GM18868 (cell line): ENCODE results near the gene FGFR2.

Source experiments
- ATAC-seq: cut with Tn5 transposase; IDR thresholded peaks from one replicate; pipeline ENCODE4 v1.9.1; 2021; ENCODE audit warnings: mild to moderate bottlenecking, moderate library complexity; ENCODE audit not compliant: unreplicated experiment

FGFR2 gene

DNA sequence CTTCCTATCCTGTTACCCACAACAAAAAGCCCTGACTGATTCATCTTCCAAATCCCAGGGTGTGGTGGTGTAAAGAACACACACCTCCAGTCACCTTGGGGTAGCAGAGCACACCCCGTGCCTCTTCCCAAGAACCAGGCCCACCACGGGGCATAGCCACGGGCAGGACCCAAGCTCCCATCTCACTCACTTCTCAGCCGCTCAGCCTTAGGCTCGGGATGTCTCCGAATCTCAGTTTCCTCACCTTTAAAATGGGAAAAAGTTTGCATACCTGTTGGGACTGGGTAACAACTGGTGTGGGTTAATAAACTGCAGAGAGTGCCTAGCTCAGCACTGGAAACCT, 139.0 kb downstream of the FGFR2 start:
- ATAC-seq: no peak

GRCh38 chr10:121457729-121458128, 140.5 kb downstream of the FGFR2 start:
- no peak for ATAC-seq

GRCh38 chr10:121455377-121455776, 142.9 kb downstream of the FGFR2 start:
- no peak for ATAC-seq

GRCh38 chr10:121454781-121455180, 143.5 kb downstream of the FGFR2 start:
- no peak for ATAC-seq

DNA sequence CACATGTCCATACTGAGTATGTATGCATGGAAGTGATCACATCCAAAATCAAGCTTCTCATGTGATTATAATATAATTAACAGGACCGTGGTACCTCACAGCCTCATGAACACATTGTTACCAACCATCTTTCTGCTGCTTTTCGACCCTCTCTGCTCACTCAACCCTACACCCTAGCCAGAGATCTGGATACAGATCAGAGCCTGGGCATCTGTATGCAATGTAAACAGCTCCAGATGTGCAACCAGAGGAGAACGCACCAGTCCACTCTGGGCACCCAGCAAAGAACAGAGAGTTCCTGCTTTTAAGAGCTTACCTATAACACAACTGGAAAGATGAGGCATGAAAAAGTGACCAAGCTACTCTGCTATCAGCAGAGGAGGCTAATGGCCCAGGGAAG, 145.1 kb downstream of the FGFR2 start:
- no peak for ATAC-seq

DNA sequence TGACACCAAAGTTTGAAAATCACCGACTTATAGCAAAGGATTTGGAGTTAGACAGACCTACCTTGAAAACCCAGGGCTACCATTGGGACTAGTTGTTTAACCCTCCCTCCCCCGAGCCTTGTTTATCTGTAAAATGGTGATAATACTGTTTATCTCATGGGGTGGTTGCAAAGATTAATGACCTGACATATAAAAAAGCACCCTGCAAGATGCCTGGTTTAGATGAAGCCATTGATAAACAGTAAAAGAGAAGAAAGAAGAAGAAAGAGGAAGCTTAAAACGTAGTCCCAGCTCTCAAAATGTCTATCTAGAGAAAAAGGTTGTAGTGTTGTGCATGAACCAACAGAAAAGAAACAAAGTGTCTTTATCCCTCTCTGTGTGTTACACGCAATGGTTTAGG, 145.7 kb downstream of the FGFR2 start:
- ATAC-seq: no peak

DNA sequence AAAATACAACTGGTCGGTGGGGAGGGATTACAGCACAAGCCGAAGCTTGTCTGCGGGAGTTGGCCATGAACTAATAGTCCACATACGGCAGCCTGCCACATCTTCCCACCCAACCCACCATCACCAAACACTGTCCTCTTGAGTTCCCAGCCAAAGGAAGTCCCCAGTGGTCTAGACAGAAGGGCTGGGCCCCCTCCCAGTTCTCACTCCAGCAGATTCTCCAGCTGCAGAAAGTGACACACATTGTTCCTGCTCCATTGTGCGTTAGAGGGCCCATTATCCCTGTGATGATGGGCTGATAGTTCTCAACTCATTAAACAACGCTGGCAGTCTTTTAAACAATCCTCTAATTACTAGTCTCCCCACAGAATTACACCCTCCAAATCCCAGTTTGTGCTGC, 148.0 kb downstream of the FGFR2 start:
- no peak for ATAC-seq

GRCh38 chr10:121449482-121449924, 148.7 kb downstream of the FGFR2 start:
- no peak for ATAC-seq

DNA sequence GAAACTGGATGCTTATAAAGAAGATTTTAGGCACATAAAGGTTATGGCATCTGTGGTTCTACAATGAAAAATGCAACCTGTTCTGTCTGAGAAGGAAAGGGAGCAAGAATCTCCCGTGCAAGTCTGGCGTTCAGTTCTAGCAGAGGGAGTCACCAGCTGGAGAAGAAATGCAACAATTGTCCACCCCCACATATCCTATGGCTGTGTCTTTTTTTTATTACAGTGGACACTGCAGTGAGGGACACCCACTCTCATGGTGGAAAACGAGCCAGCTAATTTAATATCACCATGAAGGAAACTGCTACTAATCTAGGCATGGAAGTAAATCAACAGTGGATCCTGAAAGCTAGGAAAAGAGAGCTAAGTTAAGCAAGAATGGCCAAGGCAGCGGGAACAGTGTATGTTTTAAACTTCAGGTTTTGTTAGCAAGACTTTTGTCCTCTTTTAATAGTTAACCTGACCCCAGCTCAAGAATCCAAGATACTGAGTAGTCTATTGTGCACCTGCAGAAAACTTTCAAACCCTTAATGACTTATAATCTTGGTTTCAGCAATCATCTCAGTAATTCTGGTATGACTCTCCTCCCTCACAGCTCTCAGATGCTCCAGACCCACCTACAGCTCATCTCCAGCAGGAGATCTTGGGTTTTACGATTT, 149.3 kb downstream of the FGFR2 start:
- no peak for ATAC-seq

- ATAC-seq: no peak
These were observed 153.6 kb downstream of the FGFR2 start for GRCh38 chr10:121444520-121445165.

DNA sequence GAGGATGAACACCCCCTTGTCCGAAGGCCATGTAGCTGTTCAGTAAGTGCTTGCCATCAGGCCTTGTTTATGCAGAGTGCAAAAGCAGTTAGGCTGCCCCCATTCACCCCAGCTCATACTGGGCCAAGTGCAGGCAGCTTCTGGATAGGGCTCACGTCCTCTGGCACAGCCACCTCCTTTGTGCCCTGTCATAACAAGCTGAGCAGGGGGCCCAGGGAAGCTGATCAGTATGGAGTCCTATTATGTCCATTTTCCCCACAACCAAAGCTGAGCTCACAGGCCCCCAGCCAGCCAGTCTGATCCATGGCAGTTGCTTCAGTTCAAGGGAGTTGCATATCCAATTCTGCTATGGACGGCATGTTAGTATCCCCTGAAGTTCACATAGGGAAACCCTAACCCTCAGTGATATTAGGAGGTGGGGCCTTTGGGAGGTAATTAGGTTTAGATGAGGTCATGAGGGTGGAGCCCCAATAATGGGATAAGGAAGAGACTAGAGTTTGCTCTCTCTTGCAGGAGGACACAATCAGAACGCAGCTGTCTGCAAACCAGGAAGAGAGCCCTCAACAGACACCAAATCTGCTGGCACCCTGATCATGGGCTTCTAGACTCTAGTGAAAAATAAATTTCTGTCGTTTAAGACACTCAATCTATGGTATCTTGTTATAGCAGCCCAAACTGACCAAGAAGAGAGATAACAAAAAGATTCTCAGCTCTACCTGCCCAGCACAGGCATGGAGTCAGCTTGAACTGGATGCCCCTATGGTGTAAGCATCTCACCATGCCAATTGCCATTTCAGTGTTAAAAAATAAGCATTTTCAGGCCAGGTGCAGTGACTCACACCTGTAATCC, 155.9 kb downstream of the FGFR2 start:
- ATAC-seq: no peak

DNA sequence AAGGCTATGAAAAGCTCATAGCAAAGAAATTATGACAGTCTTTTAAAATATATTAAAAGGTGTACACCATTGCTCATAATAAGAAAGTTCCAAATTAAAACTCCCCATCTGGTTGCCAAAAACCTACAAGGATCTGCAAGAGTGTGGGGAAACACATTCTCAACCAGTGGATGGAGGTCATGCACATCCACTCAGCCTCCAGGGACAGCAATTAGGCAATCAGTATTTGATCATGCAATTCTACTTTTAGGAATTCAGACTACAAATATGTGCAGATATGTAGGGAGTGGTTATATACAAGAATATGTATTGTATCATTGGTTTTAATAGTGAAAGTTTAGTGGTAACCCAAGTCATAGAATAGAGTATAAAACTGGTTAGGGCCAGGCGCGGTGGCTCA, 157.8 kb downstream of the FGFR2 start:
- ATAC-seq: no peak

DNA sequence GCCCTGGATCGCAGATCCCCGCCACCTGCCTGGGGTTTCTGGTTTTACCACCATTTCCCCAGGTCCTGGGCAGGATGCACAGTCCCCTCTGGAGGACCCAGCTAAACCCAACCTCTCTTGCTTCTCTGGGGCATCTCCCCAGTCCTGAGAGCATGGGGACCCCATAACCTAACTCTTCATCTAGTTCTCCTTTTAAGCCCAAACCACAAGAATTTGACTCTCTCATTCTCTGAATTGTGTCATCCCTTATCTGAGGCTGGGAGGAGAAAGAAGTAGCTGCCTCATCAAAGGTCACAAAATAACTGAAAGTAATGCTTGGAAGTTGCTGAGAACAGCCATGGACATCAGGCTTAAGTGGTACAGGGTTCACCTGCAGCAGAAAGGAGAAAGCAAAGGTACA, 159.9 kb downstream of the FGFR2 start:
- ATAC-seq: no peak

GRCh38 chr10:121437596-121437995, 160.6 kb downstream of the FGFR2 start:
- ATAC-seq: no peak

DNA sequence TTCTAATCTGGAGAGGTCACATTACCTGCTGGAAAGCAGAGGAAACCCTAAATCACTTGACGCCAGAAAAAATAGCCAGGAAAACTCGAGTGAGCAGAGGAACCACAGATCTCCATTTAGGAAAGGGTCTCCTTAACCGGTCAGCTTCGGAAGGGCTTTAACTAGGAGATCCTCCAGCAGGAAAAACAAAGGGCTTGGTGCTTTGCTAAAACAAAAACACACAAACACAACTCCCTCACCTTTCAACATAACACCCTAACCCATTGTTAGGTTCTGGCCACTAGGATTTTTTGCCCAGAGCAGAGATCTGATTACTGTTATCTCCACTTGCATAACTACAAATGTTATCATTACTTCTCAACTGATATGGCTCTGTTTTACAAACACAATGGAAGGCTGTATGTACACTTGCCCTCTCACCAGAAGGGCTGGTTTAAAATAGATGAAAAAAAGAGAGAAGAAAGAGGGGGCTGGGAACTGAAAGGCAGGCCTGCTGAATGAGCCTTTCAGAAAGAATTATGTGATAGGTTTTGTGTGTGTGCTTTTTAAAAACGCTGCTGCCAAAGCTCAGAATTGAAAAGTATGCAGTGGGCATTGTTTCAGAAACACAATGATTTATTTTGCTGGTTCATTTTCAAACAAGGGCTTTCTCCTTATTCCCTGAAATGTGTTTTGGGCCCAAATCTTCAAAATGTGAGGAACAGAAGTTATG, 161.5 kb downstream of the FGFR2 start:
- no peak for ATAC-seq

GRCh38 chr10:121436281-121436629, 162.0 kb downstream of the FGFR2 start:
- no peak for ATAC-seq

DNA sequence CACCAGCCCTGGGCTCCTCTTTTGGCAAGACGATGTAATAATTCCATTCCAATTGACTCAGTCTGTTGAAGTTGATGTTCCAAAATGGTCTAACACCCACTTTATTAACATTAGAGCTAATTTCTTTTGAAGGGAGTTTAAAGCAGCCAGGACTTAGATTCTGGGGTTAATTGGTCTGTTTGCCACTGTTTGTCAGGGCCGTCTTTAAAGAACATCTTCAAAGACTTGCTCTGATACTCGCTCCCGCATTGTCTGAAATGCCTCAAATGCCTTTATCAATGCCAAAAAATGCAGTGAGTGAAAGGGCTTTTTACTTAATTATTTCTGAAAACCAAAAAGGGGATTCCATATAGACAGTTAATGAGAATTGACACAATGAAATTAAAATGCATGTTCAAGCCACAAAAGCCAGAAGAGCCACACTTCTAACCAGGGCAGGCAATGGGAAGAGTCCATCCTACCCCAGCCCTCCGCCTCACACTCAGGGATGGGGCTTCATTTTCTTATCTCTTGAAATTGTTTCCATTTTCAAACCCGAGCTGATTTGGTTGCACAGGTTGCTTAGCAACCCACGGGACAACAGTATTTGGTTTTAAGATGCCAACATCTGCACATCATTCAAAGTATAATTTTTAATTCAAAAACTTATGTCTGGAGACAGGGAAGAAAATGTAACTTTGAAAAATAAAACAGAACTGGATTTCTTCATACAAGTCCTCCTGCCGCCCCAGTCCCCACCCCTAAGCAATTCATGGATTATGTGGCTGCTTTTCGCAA, 163.0 kb downstream of the FGFR2 start:
- no peak for ATAC-seq

- no peak for ATAC-seq
These were observed 164.3 kb downstream of the FGFR2 start for GRCh38 chr10:121433965-121434364.

GRCh38 chr10:121428867-121429266, 169.4 kb downstream of the FGFR2 start:
- ATAC-seq: no peak
